Stimulated activated CD4-positive, alpha-beta T cell treated with anti-CD3 and anti-CD28 coated beads, Interleukin-1b, Interleukin-23, amount 100 ng/mL, for 1 hour (primary cell): ENCODE data around the gene PIK3CD.
"Not testable (repeated sequence)": the region's sequence is repeated elsewhere in the genome, so short reads cannot be mapped to it uniquely, and the experiment has no call there.

ENCODE experiments used
- DNase-seq, 2 donors: peaks; one replicate each; pipeline ENCODE4 v3.0.0-alpha.2; 2020; ENCODE audit warnings: low read depth in 2 of 2

The PIK3CD gene

GRCh38 chr1:9732123-9732971, 80.8 kb downstream of the PIK3CD start:
- DNase-seq = no peak

- no peak for DNase-seq
Measured at GRCh38 chr1:9733160-9733789, 81.7 kb downstream of the PIK3CD start.

- no peak for DNase-seq
Measured at GRCh38 chr1:9735800-9736199, 84.3 kb downstream of the PIK3CD start.

GRCh38 chr1:9736241-9736640, 84.7 kb downstream of the PIK3CD start:
- no peak for DNase-seq

GRCh38 chr1:9737057-9737456, 85.5 kb downstream of the PIK3CD start:
- DNase-seq = no peak

- DNase-seq = no peak
Measured at GRCh38 chr1:9737671-9738070, 86.1 kb downstream of the PIK3CD start.

GRCh38 chr1:9744106-9744799, 92.7 kb downstream of the PIK3CD start:
- no peak for DNase-seq

- no peak for DNase-seq
Measured at GRCh38 chr1:9746211-9746610, 94.7 kb downstream of the PIK3CD start.

GRCh38 chr1:9746651-9747050, 95.1 kb downstream of the PIK3CD start:
- DNase-seq = no peak

- not testable (repeated sequence) for DNase-seq
Measured at GRCh38 chr1:9748391-9748790, 96.9 kb downstream of the PIK3CD start.

GRCh38 chr1:9749361-9749760, 97.8 kb downstream of the PIK3CD start:
- DNase-seq = no peak

GRCh38 chr1:9751971-9752370, 100.4 kb downstream of the PIK3CD start:
- no peak for DNase-seq

- DNase-seq = no peak
Measured at GRCh38 chr1:9753121-9753531, 101.6 kb downstream of the PIK3CD start.

- DNase-seq = no peak
Measured at GRCh38 chr1:9755441-9755995, 104.0 kb downstream of the PIK3CD start.

GRCh38 chr1:9758559-9759121, 107.1 kb downstream of the PIK3CD start:
- DNase-seq = no peak

GRCh38 chr1:9759939-9760338, 108.4 kb downstream of the PIK3CD start:
- no peak for DNase-seq

- DNase-seq = no peak
Measured at GRCh38 chr1:9760824-9761223, 109.3 kb downstream of the PIK3CD start.

- no peak for DNase-seq
Measured at GRCh38 chr1:9761855-9762254, 110.3 kb downstream of the PIK3CD start.

- DNase-seq = not testable (repeated sequence)
Measured at GRCh38 chr1:9762446-9762845, 110.9 kb downstream of the PIK3CD start.

- no peak for DNase-seq
Measured at GRCh38 chr1:9763914-9764313, 112.4 kb downstream of the PIK3CD start.

- DNase-seq = no peak
Measured at GRCh38 chr1:9764550-9764949, 113.0 kb downstream of the PIK3CD start.
